ENCODE data around the gene PLEKHM1.
"Not testable (repeated sequence)": the region's sequence is repeated elsewhere in the genome, so short reads cannot be mapped to it uniquely, and the experiment has no call there.

Gene PLEKHM1

GRCh38 chr17:45441526-45442310, 48.8 kb downstream of the PLEKHM1 start:
- DNase-seq (ENCODE audit: low read depth in 2 of 2), result no peak

- DNase-seq (ENCODE audit: low read depth in 2 of 2), result not testable (repeated sequence)
Observed at GRCh38 chr17:45440839-45441515, 49.5 kb downstream of the PLEKHM1 start.

- DNase-seq (ENCODE audit: low read depth in 2 of 2), result no peak
Observed at GRCh38 chr17:45440161-45440778, 50.3 kb downstream of the PLEKHM1 start.

GRCh38 chr17:45438931-45439610, 51.5 kb downstream of the PLEKHM1 start:
- no peak for DNase-seq (ENCODE audit: low read depth in 2 of 2)

GRCh38 chr17:45437465-45438283, 52.8 kb downstream of the PLEKHM1 start:
- no peak for DNase-seq (ENCODE audit: low read depth in 2 of 2)

GRCh38 chr17:45436625-45437464, 53.7 kb downstream of the PLEKHM1 start:
- no peak for DNase-seq (ENCODE audit: low read depth in 2 of 2)

- DNase-seq (ENCODE audit: low read depth in 2 of 2), result no peak
Observed at GRCh38 chr17:45436161-45436560, 54.4 kb downstream of the PLEKHM1 start.

- no peak for DNase-seq (ENCODE audit: low read depth in 2 of 2)
Observed at GRCh38 chr17:45435481-45435880, 55.0 kb downstream of the PLEKHM1 start.

GRCh38 chr17:45433159-45433535, 57.4 kb downstream of the PLEKHM1 start:
- DNase-seq (ENCODE audit: low read depth in 2 of 2), result no peak

- DNase-seq (ENCODE audit: low read depth in 2 of 2), result no peak
Observed at GRCh38 chr17:45432405-45433158, 57.9 kb downstream of the PLEKHM1 start, which contains the start of gene ARHGAP27. ARHGAP27 (minus strand) TSS chr17:45432870; CDS start chr17:45430279, 2,591 bp downstream.

- peak; percentile 25 to 44 for DNase-seq (ENCODE audit: low read depth in 2 of 2)
Observed at GRCh38 chr17:45431531-45432404, 58.8 kb downstream of the PLEKHM1 start.

GRCh38 chr17:45430738-45431530, 59.6 kb downstream of the PLEKHM1 start:
- no peak for DNase-seq (ENCODE audit: low read depth in 2 of 2)

GRCh38 chr17:45430006-45430737, 60.3 kb downstream of the PLEKHM1 start:
- DNase-seq (ENCODE audit: low read depth in 2 of 2), result no peak

- DNase-seq (ENCODE audit: low read depth in 2 of 2), result no peak
Observed at GRCh38 chr17:45429339-45430005, 61.0 kb downstream of the PLEKHM1 start.

- DNase-seq (ENCODE audit: low read depth in 2 of 2), result no peak
Observed at GRCh38 chr17:45428931-45429338, 61.6 kb downstream of the PLEKHM1 start.

- DNase-seq (ENCODE audit: low read depth in 2 of 2), result peak; percentile 50 to 63
Observed at GRCh38 chr17:45428050-45428617, 62.4 kb downstream of the PLEKHM1 start.

Data from activated CD8-positive, alpha-beta memory T cell treated with anti-CD3 and anti-CD28 coated beads for 4 hours (primary cell).